Metanephros (tissue), 1 donor: ENCODE measurements around the gene ZSCAN5C. TPM values are rescaled to one million over a fixed set of nuclear protein-coding genes. Genes with fewer than 3 reads are reported as not detected.

Experiments
- total RNA-seq: library from RNA; depleted of rRNA; stranded (reverse); fragments of >200 nt; gene quantifications from one replicate; pipeline ENCODE4 v1.2.3, GENCODE V29; 2014

Gene ZSCAN5C, protein sequence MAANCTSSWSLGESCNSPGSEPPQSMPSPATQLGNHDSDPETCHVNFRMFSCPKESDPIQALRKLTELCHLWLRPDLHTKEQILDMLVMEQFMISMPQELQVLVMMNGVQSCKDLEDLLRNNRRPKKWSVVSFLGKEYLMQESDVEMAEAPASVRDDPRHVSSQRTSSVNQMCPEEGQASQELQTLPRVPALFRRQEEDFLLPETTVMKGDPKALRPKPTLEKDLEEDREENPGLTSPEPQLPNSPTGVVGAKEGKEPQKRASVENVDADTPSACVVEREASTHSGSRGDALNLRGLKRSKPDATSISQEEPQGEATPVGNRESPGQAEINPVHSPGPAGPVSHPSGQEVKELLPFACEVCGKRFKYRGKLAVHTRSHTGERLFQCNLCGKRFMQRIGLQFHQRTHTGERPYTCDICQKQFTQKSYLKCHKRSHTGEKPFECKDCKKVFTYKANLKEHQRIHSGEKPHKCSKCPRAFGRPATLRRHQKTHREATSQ
- total RNA-seq, result not detected

DNA sequence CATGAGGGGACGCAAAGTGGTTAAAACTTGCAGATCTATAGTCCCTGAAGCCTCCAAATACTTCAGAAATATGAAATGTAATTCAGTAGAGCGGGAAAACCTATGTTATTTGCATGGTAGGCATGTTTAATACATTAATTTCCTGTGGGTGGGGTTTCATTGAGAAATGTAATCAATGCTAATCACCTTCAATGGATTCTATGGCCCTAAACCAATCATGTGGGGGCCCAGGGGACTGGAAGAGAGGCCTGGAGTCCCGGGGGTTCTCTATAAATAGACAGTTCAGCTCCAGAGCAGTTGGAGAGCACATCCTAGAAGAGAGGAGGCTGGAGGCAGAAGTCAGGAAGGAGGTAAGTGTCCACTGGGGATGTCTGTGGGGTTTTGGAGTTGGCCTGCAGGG lies at the start of gene ZSCAN5C:
ZSCAN5C (plus strand) TSS at position 301 of the 400 bp plus-strand sequence. CDS start 3,641 bp downstream, outside the sequence.

DNA sequence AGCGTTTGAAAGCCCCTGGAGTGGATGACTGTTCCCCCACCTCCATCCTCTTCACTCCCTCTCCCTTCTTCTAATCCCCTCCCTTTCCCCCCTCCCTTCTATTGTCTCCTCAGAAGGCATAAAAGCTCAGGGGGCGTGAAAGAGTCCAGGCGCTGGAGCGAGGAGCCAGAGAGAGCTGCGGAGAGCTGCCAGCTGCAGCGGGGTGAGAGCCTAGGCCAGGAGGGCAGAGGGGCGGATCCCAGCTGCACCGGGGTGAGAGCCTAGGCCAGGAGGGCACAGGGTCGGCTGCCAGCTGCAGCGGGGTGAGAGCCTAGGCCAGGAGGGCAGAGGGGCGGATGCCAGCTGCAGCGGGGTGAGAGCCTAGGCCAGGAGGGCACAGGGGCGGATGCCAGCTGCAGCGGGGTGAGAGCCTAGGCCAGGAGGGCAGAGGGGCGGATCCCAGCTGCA lies 26.2 kb upstream of the ZSCAN5C start, which contains the start of gene GALP:
GALP (plus strand) TSS at position 148 of the 447 bp plus-strand sequence. CDS start 1,101 bp downstream, outside the sequence.

GRCh38 chr19:56197646-56198045 lies 4.4 kb upstream of the ZSCAN5C start, which contains the start of gene ZSCAN5B:
Gene ZSCAN5B, minus strand, starts transcription at chr19:56197783. Its CDS starts 4,731 bp downstream, at chr19:56193052.

Other genes with a start within 250 kb of the ZSCAN5C start
- not detected for gene NLRP5, start 215.5 kb upstream of the ZSCAN5C start, total RNA-seq
- gene ZNF787, start 81.0 kb upstream of the ZSCAN5C start, total RNA-seq, result 35.0 TPM
- gene ZNF444, start 61.0 kb upstream of the ZSCAN5C start, total RNA-seq, result 29.6 TPM
- gene GALP, start 26.3 kb upstream of the ZSCAN5C start, total RNA-seq, result not detected
- gene ZSCAN5B, start 4.5 kb upstream of the ZSCAN5C start, total RNA-seq, result not detected
- not detected for gene EDDM13, start 70.5 kb downstream of the ZSCAN5C start, total RNA-seq
- 14.1 TPM for gene ZSCAN5A, start 112.6 kb downstream of the ZSCAN5C start, total RNA-seq
- gene ZNF582, start 191.3 kb downstream of the ZSCAN5C start, total RNA-seq, result 4.8 TPM
- 7.2 TPM for gene ZNF583, start 202.1 kb downstream of the ZSCAN5C start, total RNA-seq